Raji (cell line): ENCODE results near the gene TMEM86A.

Experiments
- POLR2A ChIP-seq: IDR thresholded peaks from 2 replicates; pipeline ENCODE4 v1.6.1; 2011; ENCODE audit warnings: low read depth, low read length, control low read depth; ENCODE audit not compliant: insufficient read depth

TMEM86A gene

DNA sequence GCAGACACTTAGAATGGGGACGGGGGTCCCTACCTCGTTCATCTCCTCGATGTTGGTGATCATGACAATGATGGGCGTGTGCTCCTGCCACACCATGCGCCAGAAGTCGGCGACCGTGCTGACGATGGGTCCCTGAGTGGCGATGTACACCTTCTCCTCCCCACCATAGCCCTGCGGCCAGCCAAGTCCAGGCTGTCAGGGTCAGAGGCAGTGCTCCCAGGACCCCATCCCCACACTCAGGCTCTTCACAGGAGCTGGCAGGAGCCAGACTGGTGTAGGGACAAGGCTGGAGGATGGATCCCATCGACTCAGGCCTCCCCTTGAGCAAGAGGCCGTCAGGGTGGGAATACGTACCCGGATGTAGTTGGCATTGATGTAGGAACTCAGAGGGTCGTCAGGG lies 34.6 kb downstream of the TMEM86A start:
- no peak for TF ChIP-seq POLR2A

DNA sequence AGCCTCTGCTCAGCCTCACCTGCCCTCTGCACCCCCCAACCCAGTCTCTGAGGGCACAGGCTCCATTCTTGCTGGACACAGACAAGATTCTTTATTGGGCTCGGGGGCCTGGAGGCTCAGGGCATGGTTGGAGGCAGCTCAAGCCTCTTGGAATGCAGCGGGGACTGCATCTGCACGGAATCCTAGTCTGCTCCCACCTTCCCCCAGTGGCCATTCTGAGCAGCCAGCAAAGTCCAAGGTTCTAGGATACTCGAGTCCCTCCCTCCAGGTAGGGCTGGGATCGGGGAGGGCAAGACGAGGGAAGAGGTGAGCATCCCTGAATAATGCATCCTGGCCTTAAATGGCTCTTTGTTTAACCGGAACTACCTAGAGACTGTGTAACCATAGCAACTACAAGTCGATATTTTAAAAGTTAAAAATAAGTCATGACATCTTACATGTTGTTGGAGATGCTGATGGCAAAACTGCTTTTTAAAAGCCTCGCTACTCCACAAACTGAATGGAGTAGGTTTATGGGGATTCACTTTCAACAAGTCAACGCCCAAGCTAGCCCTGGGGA lies 38.1 kb downstream of the TMEM86A start:
- TF ChIP-seq POLR2A, result no peak

DNA sequence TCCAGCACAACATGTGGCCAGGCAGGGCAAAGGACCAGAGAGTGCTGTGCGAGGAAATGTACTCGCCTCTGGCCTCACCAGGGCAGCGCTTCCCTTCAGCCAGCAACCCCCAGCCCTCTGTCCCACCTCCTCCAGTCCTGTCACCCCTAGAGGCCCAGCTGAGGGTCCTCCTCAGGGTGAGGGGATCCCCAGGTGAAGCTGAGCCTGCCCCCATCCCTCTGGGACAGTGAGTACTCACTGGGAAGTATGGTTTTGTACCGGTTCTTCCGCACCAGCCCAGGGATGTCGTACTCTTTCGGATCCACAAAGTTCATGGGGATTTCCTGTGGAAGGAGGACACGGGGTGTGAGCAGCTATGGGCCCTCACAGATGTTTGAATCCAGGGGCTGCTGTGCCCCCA lies 39.1 kb downstream of the TMEM86A start:
- no peak for TF ChIP-seq POLR2A

DNA sequence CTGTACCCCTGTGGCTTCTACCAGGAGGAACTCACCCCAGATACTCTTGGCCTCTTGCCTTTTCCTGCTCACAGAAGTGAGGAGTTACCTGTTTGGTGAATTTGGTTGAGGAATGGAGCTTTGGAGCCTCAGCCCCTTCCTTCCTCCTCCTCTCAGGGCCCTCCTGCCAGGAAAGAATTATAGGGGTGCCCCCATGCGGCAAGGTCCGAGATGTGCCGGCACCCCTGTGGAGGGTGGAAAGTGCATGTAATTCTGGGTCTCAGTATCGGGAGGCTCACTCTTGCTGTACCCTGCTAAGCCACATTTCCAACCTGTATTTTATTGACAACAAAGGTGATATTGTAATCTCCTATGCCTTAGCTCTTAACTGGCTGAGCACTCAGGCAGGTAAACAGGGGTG lies 41.1 kb downstream of the TMEM86A start:
- TF ChIP-seq POLR2A, result no peak

DNA sequence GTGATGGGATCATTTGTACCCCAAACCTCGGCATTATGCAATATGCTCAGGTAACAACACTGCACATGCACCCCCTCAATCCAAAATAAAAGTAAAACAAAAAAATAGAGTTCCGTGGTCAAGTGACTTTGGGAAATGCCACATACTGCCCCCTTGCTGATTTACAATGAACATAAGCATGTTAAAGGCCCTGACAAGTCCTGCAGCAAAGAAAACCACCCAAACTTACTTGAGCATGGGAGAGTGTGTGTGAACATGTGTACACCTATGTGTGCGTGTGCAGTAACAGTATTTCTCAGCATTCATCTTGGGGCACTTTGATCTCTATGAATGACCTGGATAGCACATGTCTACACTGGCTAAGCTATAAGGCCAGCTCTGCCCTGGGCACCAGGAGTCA lies 43.2 kb downstream of the TMEM86A start:
- TF ChIP-seq POLR2A, result no peak

DNA sequence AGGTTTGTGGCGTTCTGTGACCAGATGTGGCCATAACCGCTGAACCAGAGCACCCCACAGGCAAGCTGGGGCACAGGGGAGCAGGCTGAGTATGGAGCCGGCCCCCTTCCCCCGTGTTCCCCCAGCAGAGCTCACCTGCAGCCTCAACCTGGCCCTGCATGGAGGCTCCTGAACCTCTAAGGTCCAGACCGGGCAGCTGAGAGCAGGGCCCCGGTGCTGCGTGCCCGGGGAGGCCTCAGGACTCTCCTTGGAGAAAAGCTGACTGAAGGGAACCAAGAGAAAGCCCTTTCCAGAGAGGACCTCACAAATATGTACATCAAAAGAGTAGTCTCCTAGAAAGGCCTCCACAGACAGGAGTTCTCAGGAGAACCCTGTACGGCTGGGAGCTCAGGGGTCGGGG lies 44.8 kb downstream of the TMEM86A start:
- TF ChIP-seq POLR2A, result no peak

DNA sequence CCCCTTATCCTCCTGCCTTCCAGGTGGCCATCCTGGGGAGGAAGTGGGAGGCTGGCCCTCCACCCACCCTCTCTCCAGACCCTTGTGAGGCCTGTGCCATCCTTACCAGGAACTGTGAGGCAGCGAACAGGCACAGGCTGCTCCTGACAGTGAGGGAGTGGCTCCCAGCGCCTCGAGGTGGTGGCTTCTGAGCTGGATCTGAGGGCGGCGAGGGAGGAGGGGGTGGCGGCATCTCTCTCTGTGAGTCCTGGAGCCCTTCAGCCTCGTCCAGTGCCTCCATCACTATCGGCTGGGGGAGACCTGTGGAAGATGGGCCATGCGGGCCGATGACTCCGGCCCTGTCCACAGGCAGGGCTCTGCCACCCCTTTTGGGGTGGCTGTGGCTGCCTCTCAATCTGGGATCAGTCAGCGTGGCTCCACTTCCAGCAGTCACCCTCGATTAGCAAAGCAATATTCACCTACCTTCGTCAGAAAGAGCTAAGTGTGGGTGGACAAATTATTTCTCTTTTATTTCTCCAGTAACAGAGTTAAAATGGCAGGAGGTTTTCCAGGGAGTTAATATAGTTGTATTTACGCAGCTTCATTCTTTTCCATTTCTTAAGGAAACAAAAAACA lies 45.4 kb downstream of the TMEM86A start:
- TF ChIP-seq POLR2A, result no peak

DNA sequence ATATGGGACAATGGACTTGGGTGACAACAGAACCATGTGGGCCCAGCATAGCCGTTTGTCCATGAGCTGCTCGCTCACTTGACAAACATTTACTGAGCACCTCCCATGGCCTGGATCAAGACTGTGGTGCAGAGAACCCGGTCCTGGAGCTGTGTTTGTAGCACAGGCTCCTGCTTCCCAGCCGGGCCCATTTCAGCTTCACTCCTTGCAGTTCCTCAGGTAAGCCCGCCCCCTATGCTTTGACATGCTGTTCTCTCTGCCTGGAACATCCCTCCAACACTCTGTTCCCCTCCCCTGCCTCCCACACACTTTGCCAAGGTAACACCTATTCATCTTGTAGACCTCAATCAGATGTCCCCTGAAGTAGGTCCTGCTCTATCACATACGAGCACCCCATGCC lies 46.7 kb downstream of the TMEM86A start:
- no peak for TF ChIP-seq POLR2A

DNA sequence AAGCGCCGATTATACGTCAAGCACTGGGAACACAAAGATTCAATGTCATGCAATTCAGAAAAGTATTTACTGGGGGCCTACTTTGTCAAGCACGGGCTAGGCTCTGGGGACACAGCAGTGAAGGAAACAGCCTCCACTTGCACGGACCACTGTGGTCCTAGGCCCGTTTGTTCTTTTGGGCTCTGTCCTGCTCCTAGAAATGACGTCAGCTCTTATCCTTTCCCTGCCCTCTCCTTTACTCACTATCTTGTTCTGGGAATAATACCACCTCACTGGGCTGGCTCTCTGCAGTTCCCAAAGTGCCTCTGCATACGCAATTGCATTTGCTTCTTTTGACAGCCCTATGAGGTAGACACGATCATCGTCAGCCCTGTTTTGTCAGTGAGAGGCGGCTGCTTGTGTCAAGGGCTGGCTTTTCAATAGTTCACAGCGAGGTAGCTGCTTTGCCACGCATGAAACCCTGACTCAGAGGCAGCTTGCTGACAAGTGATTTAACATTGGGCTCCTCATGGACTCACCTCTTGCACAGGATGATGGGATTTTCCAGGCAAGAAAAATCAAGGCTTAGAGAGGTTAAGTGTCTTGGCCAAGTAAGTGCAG lies 50.3 kb downstream of the TMEM86A start:
- TF ChIP-seq POLR2A, result no peak

DNA sequence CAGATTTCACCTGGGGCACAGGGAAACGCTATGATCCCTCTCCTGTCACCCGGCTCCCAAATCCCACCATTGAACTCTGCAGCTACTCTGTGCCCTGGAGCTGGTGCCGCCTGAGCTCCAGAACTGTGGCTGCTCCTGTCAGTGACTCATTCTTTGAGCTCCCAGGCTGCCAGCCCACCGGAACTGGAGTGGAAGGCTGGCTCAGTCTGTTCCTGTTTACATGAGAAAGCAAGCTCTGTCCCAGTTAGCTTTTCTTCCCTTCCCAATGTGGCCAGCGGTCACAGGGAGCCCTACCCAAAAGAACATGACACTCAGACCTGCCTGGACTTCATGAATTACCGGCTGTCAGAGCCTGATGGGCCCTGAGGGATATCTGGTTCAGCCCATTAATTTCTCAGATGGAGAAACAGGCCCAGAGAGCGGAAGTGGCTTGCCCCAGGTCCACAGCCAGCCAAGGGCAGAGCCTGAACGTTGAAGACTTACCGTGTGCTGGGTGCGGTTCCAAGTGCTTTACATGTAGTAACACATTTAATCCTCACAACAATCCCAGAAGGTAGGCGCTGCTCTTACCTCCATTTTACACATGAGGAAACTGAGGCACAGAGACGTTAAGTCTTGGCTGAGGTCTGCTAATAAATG lies 51.2 kb downstream of the TMEM86A start:
- TF ChIP-seq POLR2A, result no peak

DNA sequence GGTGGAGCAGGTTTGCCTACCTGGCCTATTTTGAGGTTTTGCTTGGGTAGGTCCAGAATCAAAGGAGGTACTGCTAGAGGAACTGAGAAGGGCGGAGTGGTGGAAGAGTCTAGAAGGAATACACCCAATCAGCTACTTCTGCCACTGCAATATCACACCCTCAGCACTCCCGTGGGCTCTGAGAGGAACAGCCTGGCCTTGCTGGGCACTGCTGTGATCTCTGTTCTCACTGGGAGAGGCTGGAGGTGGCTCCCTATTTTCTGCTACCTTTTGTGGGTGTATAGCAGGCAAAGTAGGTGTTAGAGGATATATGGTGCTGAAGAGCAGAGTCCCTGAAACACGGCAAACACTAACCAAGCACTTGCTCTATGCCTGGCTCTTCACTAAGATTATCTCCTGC lies 52.4 kb downstream of the TMEM86A start:
- TF ChIP-seq POLR2A, result no peak

DNA sequence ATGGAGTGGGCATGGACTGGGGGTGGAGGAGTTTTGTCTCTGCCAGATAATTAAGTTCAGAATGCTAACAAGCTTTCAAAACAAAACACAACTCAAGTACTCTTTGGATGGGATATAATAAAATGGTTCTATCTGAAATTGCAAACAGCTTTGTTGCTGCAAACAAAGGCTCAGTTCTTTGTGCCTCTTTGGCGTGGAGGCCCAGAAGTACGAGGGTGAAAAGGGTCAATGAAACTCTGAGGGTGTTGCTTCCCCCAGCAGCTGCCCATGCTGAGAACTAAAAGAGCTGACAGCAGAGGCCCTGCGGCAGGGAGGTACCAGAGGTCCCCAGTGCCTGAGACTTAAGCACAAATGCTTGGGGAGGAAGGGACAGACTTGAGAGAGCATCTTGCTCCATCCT lies 53.9 kb downstream of the TMEM86A start:
- TF ChIP-seq POLR2A, result no peak

DNA sequence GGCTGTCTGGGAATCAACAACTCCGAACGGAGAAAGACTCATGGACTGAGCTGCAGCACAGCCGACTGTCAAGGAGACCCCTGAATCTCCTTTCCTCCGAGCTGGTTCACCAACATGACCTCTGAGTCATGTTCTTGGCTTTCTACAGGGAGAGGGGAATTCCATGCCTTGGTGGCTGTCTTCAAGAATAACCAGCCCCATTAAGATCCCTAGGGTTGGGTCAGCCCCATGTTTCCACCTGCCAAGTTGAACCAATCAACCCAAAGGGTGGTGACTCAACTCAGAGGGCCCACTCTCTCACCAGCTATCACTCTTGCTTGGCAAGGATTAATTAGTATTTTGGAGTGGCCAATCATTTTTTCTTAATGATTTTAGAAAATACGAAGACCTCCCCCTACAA lies 55.7 kb downstream of the TMEM86A start:
- no peak for TF ChIP-seq POLR2A
